Measurements from ENCODE around the gene RTCA.
"Not testable (repeated sequence)": the region's sequence is repeated elsewhere in the genome, so short reads cannot be mapped to it uniquely, and the experiment has no call there.

RTCA gene

DNA sequence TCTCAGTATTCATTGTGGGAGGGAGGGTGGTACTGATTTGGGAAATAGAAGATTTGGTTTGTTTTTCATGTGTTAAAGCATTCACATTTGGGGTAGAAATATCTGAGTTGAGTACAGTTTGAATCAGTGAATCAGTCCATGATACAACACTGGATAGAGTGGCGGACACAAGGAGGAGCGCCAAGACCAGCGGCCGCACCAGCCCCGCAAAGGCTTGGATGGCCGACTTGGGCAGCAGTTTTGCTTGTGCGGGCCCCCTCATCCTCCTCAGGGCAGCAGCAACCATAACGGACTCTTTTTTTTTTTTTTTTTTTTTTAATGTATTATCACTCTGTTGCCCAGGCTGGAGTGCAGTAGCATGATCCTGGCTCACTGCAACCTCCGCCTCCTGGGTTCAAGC lies 66.3 kb downstream of the RTCA start:
- no peak for FAIRE-seq
- no peak for DNase-seq (ENCODE audit: insufficient read length, low spot score)
- TF ChIP-seq POLR2A (IDR thresholded peaks at IDR 0.05; ENCODE audit: low read depth, low read length), result no peak

- TF ChIP-seq POLR2A (IDR thresholded peaks at IDR 0.05; ENCODE audit: low read depth, low read length), result no peak
- DNase-seq (ENCODE audit: insufficient read length, low spot score), result no peak
- FAIRE-seq, result no peak
Measured at GRCh38 chr1:100335436-100335835, 69.4 kb downstream of the RTCA start.

DNA sequence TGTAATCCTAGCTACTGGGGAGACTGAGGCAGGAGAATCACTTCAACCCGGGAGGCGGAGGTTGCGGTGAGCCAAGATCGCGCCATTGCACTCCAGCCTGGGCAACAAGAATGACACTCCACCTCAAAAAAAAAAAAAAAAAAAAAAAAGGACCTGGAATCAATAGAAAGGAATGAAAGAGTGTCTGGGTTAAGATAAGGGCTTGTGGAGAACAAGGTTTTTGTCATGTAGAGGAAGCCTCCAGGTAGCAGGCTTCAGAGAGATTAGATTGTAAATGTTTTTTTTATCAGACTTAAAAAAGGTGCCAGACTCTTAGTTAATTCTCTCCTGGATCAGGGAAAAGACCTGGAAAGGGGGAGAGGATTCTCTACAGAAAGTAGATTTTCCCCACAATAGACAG lies 71.9 kb downstream of the RTCA start:
- not testable (repeated sequence) for FAIRE-seq; DNase-seq (ENCODE audit: insufficient read length, low spot score)

DNA sequence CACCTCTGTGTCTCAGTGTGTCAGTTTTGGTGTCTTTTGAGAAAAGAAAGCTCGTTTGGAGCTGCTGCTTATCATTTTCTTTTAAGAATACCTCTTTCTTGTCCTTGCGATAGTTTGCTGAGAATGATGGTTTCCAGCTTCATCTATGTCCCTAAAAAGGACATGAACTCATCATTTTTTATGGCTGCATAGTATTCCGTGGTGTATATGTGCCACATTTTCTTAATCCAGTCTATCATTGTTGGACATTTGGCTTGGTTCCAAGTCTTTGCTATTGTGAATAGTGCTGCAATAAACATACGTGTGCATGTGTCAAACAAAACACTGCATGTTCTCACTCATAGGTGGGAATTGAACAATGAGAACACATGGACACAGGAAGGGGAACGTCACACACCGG lies 73.7 kb downstream of the RTCA start:
- DNase-seq (ENCODE audit: insufficient read length, low spot score); FAIRE-seq: not testable (repeated sequence)

GRCh38 chr1:100340494-100340893 lies 74.5 kb downstream of the RTCA start:
- FAIRE-seq (no peak), DNase-seq (ENCODE audit: insufficient read length, low spot score) (no peak)
- no peak for TF ChIP-seq POLR2A (IDR thresholded peaks at IDR 0.05; ENCODE audit: low read depth, low read length)

DNA sequence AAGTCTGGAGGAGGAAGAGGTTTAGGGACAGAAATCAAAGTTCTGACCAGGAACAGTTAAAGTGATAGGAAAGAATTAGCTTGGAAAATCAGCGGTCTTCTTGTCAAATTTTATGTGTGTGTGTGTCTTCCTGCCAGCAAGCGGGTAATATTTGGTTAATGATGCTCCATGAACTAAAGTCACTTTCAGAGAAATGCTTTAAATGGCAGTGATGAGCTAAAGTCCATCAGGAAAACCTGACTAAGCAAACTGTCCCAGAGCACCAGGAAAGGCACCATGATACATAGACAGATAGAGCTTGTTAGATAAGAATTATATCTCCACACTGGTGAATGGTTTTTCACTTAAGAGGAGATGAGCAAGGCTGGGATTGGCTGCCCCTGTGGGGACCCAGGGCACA lies 76.3 kb downstream of the RTCA start:
- DNase-seq (ENCODE audit: insufficient read length, low spot score) (no peak), FAIRE-seq (no peak)
- no peak for TF ChIP-seq POLR2A (IDR thresholded peaks at IDR 0.05; ENCODE audit: low read depth, low read length)

All from H54 (cell line).